Stimulated activated CD4-positive, alpha-beta T cell treated with anti-CD3 and anti-CD28 coated beads, Interleukin-15, amount 100 ng/mL, for 1 hour (primary cell): ENCODE results near the gene DOC2A.
"Not testable (repeated sequence)": the region's sequence is repeated elsewhere in the genome, so short reads cannot be mapped to it uniquely, and the experiment has no call there.

ENCODE experiments used
- DNase-seq, 2 donors: peaks; one replicate each; pipeline ENCODE4 v3.0.0-alpha.2; 2020; ENCODE audit warnings: low read depth in 1 of 2, low spot score in 1 of 2

Gene DOC2A

GRCh38 chr16:30010844-30011713 is at the start of gene DOC2A:
Gene DOC2A, minus strand, starts transcription at chr16:30011027. Its CDS starts 805 bp downstream, at chr16:30010222.
- DNase-seq: peak in 1 of 2 donors; percentile 25

- no peak for DNase-seq
Observed at GRCh38 chr16:30060346-30060745, 49.5 kb upstream of the DOC2A start.

GRCh38 chr16:30054959-30055553 is 44.2 kb upstream of the DOC2A start:
- no peak for DNase-seq

GRCh38 chr16:30054451-30054850 is 43.6 kb upstream of the DOC2A start:
- DNase-seq: no peak

GRCh38 chr16:30053376-30054015 is 42.7 kb upstream of the DOC2A start:
- no peak for DNase-seq

- DNase-seq: peak; percentile 73 to 83
Observed at GRCh38 chr16:30052671-30053372, 42.0 kb upstream of the DOC2A start.

DNA sequence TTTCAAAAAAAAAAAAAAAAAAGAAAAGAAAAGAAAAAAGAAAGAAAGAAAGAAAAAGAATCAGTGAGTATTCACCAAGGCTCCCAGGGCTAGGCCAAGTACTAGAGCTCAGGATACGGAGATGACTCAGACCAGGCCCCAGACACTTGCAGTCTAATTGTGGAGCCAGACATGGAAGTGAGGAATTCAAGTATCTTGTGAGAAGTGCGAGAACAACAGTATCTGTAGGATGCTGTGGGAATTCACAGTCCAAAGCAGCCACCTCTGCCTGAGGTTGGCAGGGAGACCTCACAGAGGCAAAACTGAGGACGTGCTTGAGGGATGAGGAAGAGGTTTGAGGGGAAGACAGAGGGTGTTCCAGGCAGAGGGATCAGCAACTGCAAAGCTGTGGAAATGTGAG is 40.7 kb upstream of the DOC2A start:
- DNase-seq: no peak

- DNase-seq: no peak
Observed at GRCh38 chr16:30049871-30050270, 39.0 kb upstream of the DOC2A start.

- DNase-seq: no peak
Observed at GRCh38 chr16:30046588-30046987, 35.8 kb upstream of the DOC2A start.

DNA sequence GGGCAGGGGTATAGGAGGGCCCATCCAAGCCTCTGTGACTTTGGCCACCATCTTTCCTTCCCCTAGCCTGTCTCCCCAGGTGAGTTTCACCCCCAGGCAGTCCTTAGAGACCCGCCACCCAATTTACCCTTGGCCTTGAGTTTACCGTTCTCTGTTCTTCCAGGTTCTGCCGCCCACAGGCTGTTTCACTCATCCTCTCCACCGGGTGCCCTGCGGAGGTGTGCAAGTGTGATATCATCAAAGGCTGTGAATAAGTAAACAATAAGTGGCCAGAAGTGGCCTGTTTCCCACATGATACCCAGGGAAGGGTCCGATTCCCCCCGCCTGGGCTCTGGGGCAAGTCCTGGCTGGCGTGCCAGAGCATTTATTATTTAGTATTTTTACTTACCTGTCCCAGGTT is 35.4 kb upstream of the DOC2A start:
- DNase-seq: no peak

GRCh38 chr16:30041841-30042240 is 31.0 kb upstream of the DOC2A start:
- no peak for DNase-seq

DNA sequence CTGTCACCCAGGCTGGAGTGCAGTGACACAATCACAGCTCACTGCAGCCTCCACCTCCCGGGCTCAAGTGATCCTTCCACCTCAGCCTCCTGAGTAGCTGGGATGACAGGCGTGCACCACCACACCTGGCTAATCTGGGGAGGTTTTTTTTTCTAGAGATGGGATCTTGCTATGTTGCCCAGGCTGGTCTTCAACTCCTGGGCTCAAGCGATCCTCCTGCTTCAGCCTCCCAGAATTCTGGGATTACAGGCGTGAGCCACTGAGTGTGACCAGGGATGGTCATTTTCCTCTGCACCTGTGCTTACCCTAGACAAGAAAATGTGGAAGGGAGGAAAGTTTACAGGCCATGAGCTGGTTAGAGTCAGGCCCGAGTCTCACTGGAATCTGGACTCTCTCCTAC is 29.9 kb upstream of the DOC2A start:
- DNase-seq: not testable (repeated sequence)

DNA sequence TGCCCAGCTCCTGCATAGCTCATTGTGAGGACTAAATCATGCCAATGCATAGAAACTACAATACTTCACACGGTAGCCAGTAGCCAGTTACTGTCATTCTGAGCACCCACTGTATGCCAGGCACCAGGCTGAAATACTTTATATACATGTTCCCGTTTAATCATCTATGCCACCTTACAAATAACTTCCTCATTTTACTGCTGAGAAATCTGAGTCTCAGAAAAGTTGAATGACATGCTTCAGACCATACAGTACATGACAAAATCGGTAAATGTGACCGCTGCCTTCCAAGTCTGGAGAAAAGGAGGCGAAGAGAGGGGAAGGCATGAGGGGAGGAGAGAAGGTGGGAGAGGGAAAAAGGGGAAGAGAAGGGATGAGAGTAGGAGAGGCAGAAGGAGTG is 29.4 kb upstream of the DOC2A start:
- DNase-seq: no peak

- DNase-seq: no peak
Observed at GRCh38 chr16:30033270-30033669, 22.4 kb upstream of the DOC2A start.

DNA sequence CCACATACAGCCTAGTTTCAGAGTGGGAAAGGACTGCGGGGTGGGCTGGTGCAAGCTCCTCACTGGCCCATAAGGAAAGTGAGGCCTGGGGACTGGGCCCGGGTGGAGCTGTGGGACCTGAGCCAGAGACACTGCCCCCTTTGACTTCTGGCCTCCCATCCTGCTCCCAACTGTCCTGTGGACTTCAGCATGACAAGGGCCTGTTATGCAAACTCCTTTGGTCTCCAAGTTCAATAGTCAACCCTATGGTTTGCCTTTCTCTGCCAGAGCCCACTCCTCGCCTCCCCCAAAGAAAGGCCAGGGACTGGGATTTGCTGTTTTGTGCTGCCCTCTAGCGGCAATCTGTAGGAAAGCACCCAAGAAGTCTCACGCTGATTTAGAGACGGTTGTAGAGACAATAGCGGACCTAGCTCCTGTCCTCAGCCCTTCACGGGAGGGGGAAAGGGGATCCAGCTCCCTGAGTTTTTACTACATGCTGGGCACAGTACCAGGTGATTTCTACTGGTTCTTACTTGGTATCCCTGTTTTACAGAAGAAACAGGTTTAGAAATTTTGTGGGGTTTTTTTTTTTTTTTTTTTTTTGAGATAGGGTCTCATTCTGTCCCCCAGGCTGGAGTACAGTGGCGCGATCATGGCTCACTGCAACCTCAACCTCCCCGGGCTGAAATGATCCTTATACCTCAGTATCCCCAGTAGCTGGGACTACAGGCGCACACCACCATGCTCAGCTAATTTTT is 21.4 kb upstream of the DOC2A start:
- DNase-seq: no peak

- DNase-seq: no peak
Observed at GRCh38 chr16:30031477-30031918, 20.7 kb upstream of the DOC2A start.

GRCh38 chr16:30030841-30031413 is 20.1 kb upstream of the DOC2A start, which contains the start of gene TLCD3B:
Gene TLCD3B, minus strand, starts transcription at chr16:30031271. Its CDS starts 744 bp downstream, at chr16:30030527.
- no peak for DNase-seq

DNA sequence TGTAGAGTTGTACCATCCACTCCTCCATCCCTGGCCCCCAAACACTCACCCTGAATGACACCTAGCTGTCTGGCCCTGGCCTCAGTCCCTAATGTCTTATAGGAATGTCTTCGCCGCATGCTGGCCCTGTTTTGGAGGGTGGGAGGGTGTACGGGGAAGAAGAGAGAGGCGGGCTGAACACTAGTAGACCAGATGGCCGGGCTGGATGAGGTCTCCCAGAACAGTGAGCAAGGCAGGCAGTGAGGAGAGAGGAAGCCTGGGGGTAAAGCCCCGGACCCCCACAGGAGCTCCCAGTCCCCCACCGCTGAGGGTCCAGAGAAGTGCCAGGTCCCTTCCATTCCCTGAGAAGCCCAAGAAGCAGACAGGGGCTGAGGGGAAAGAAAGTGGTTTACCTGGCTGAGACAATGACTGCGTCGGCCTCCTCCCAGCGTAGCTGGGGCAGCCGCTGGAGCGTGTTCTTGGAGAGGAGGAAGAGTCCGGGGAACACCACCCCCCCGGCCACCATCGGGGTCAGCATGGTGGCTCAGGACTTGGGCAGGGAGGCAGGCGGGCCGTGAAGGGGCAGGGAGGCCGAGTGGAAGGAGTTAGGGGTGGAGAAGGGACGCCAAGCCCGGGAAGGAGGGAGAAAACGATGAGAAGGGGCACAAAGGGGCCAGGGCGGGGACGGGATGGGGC is 19.3 kb upstream of the DOC2A start:
- DNase-seq: no peak

DNA sequence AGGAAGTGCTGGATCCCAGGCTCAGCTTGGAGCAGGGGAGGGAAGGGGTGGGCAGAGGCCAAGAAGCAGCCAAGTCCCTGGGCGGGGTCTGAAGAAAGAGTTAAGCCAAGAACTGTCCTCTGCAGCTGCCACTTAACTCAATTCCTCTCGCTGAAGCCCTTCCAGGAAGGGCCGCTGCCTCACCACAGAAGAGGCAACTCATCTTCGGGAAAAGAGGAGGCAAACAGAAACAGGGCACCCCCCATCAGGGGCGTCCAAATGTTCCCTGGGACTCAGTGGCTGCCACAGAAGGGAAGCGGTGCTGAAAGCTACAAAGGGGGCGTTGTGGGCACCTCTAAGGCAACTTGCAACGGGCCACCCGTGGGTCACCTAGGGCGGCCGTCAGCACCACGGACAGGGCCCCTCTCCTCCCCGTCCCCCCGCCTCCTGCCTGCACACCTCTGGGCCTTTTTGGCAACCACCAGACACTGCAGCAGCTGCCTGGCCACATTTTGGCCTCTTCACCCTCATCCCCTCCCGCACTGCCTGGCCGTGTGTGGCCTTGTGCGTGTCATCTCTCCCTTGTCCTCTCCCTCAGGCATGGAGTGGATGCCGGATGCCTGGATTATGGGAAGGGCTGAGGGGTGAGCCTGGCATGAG is 17.7 kb upstream of the DOC2A start:
- no peak for DNase-seq
